Prostate gland (tissue), 2 donors: ENCODE results near the gene BOLA1. TPM values are rescaled to one million over a fixed set of nuclear protein-coding genes. Genes with fewer than 3 reads are reported as not detected.
A peak's percentile ranks its signal among the peaks of the same experiment; 100 is the strongest.

Experiments used
- DNase-seq: peaks from one replicate; pipeline ENCODE4 v3.0.0-alpha.2; 2019; ENCODE audit warnings: low spot score
- H3K27ac ChIP-seq, 2 donors: fragments of 200-600 bp; sonication (generic); 2 replicates each; pipeline ENCODE4 v1.5.1; 2017 to 2019
- H3K27me3 ChIP-seq: fragments of 200-600 bp; sonication (generic); replicated peaks from 2 replicates; pipeline ENCODE4 v1.5.1; 2019; ENCODE audit not compliant: insufficient read depth
- H3K36me3 ChIP-seq, 2 donors: fragments of 200-600 bp; sonication (generic); 1 replicate in 1 of 2; 2 replicates in 1 of 2; pipeline versions ENCODE4 v1.5.1 to v1.8.1; 2017 to 2019
- H3K4me1 ChIP-seq: fragments of 200-600 bp; sonication (generic); replicated peaks from 2 replicates; pipeline ENCODE4 v1.5.1; 2019
- H3K4me3 ChIP-seq, 2 donors: fragments of 200-600 bp; sonication (generic); 2 replicates each; pipeline ENCODE4 v1.5.1; 2017 to 2019
- H3K9me3 ChIP-seq: fragments of 200-600 bp; sonication (generic); 2 replicates; pipeline ENCODE4 v1.5.1; 2017
- CTCF ChIP-seq, 4 experiments: fragments of 200-600 bp in 2 of 4; fragments of 450-650 bp in 2 of 4; sonication (generic) in 2 of 4; IDR thresholded peaks; 1 replicate in 3 of 4; 2 replicates in 1 of 4; pipeline ENCODE4 v1.5.1; 2016 to 2019; ENCODE audit warnings: antibody characterized with exemption in 4 of 4, mild to moderate bottlenecking in 2 of 4, moderate library complexity in 2 of 4
- POLR2A ChIP-seq: fragments of 450-650 bp; IDR thresholded peaks from one replicate; pipeline ENCODE4 v1.6.1; 2016; ENCODE audit warnings: antibody characterized with exemption, mild to moderate bottlenecking
- POLR2AphosphoS5 ChIP-seq: sonication (generic); formaldehyde crosslinking; IDR thresholded peaks from one replicate; pipeline ENCODE4 v1.6.1; 2017; ENCODE audit warnings: antibody characterized with exemption
- WGBS: methylation state at CpG from one replicate; pipeline ENCODE4 v1.1.5; 2018; 5-methylcytosine and 5-hydroxymethylcytosine counted together
- intact Hi-C: fragments of 100-400 bp; cut with DNase I; formaldehyde crosslinking; loops from one replicate; pipeline ENCODE4 v1.14.2; 2022
- total RNA-seq, 2 donors: library from RNA; depleted of rRNA; stranded (reverse); fragments of >200 nt; gene quantifications; one replicate each; pipeline ENCODE4 v1.1.0, GENCODE V29; 2016

Gene BOLA1
- total RNA-seq, 2 donors from 2014 or later: 37.8 to 40.6 TPM

GRCh38 chr1:149916193-149916897 is 17.0 kb downstream of the BOLA1 start:
- 28% methylated on average over 9 of the region's 9 CpGs for WGBS
- Histone ChIP-seq H3K9me3 (no peaks in the 10 kb centered on the region), H3K4me1 (no peaks in the 10 kb centered on the region), H3K4me3 (no peak overlapping the region), H3K27ac (no peak overlapping the region), H3K27me3 (no peaks in the 10 kb centered on the region), H3K36me3 (no peaks in the 10 kb centered on the region)
- intact Hi-C loops: no loop called here
- TF ChIP-seq POLR2A (no peak), CTCF (IDR thresholded peaks at IDR 0.05) (no peak), POLR2AphosphoS5 (no peak)
- no peak for DNase-seq

- no peak for DNase-seq
- intact Hi-C loops: no loop called here
- no peaks in the 10 kb centered on the region for H3K27me3 ChIP-seq
- 5% methylated on average over 10 of the region's 10 CpGs for WGBS
- TF ChIP-seq POLR2A: no peak
- TF ChIP-seq POLR2AphosphoS5: no peak
- no peak for TF ChIP-seq CTCF (IDR thresholded peaks at IDR 0.05)
- H3K27ac ChIP-seq: no peak overlapping the region
- H3K9me3 ChIP-seq: no peaks in the 10 kb centered on the region
- H3K4me1 ChIP-seq: no peaks in the 10 kb centered on the region
- H3K36me3 ChIP-seq: no peaks in the 10 kb centered on the region
- H3K4me3 ChIP-seq: no peak overlapping the region
Measured at GRCh38 chr1:149916898-149917252, 17.5 kb downstream of the BOLA1 start.

- Histone ChIP-seq H3K27me3 (no peaks in the 10 kb centered on the region), H3K4me1 (no peaks in the 10 kb centered on the region), H3K4me3 (peak within 1 kb of the TSS; percentile 36 to 38), H3K27ac (no peak within 1 kb of the TSS), H3K36me3 (peaks cover 0 to 3% of the 10 kb centered on the region in 2 donors), H3K9me3 (no peaks in the 10 kb centered on the region)
- intact Hi-C loops: no loop called here
- under 1% methylated on average over 24 of the region's 24 CpGs for WGBS
- TF ChIP-seq POLR2A: no peak
- TF ChIP-seq POLR2AphosphoS5: peak; percentile 16
- DNase-seq: peak; percentile 23
Measured at GRCh38 chr1:149917571-149918144, 18.3 kb downstream of the BOLA1 start, which contains the start of gene SV2A. Gene SV2A, minus strand, starts transcription at chr1:149917844. Its CDS starts 4,004 bp downstream, at chr1:149913840.

- Histone ChIP-seq H3K9me3 (no peaks in the 10 kb centered on the region), H3K4me1 (peaks cover 10% of the 10 kb centered on the region), H3K4me3 (no peak overlapping the region), H3K27me3 (no peaks in the 10 kb centered on the region), H3K36me3 (peaks cover 10 to 15% of the 10 kb centered on the region in 2 donors), H3K27ac (no peak overlapping the region)
- WGBS: 79% methylated on average over 10 of the region's 10 CpGs
- no peak for TF ChIP-seq POLR2A
- no peak for TF ChIP-seq POLR2AphosphoS5
- intact Hi-C loops: no loop called here
- no peak for DNase-seq
Measured at GRCh38 chr1:149923626-149924025, 24.3 kb downstream of the BOLA1 start.

GRCh38 chr1:149925345-149925744 is 26.0 kb downstream of the BOLA1 start:
- Histone ChIP-seq H3K27me3 (no peaks in the 10 kb centered on the region), H3K9me3 (no peaks in the 10 kb centered on the region), H3K36me3 (peaks cover 10 to 15% of the 10 kb centered on the region in 2 donors), H3K4me1 (peaks cover 10% of the 10 kb centered on the region), H3K27ac (no peak overlapping the region), H3K4me3 (no peak overlapping the region)
- WGBS: 86% methylated on average over 3 of the region's 3 CpGs
- intact Hi-C loops: no loop called here
- DNase-seq: no peak
- no peak for TF ChIP-seq CTCF (IDR thresholded peaks at IDR 0.05)

- 94% methylated on average over 2 of the region's 2 CpGs for WGBS
- DNase-seq: no peak
- Histone ChIP-seq H3K27ac (no peak overlapping the region), H3K4me3 (no peak overlapping the region), H3K36me3 (peaks cover 10 to 15% of the 10 kb centered on the region in 2 donors), H3K9me3 (no peaks in the 10 kb centered on the region), H3K27me3 (no peaks in the 10 kb centered on the region), H3K4me1 (peaks cover 10% of the 10 kb centered on the region)
- TF ChIP-seq POLR2A: no peak
- TF ChIP-seq CTCF (IDR thresholded peaks at IDR 0.05): no peak
- TF ChIP-seq POLR2AphosphoS5: no peak
- intact Hi-C loops: no loop called here
Measured at GRCh38 chr1:149925751-149926150, 26.4 kb downstream of the BOLA1 start.
